HepG2 (cell line): Measurements from ENCODE around the gene EEFSEC.

ENCODE experiments used
- ATF7 ChIP-seq, 2 experiments: fragments of 450-650 bp in 1 of 2; sonication (generic) in 1 of 2; formaldehyde crosslinking in 1 of 2; IDR thresholded peaks; 2 replicates each; pipeline versions ENCODE4 v1.4.0 to v1.6.1; 2016 to 2020; ENCODE audit warnings: antibody characterized with exemption in 1 of 2, mild to moderate bottlenecking in 1 of 2, missing genetic modification reagents in 1 of 2
- CBFB ChIP-seq: sonication (generic); formaldehyde crosslinking; IDR thresholded peaks from 2 replicates; pipeline ENCODE4 v1.4.0; 2020; ENCODE audit warnings: missing genetic modification reagents
- CTCF ChIP-seq: sonication (generic); formaldehyde crosslinking; IDR thresholded peaks from 2 replicates; pipeline ENCODE4 v1.5.0; 2020; ENCODE audit warnings: mild to moderate bottlenecking, missing genetic modification reagents, moderate library complexity
- IRF2 ChIP-seq: IDR thresholded peaks from 2 replicates; pipeline ENCODE4 v1.6.1; 2018; ENCODE audit warnings: missing genetic modification reagents, missing compliant biosample characterization
- POLR2A ChIP-seq, 2 experiments: IDR thresholded peaks; 2 replicates each; pipeline ENCODE4 v1.6.1; 2011; ENCODE audit warnings: low read depth in 2 of 2, low read length in 2 of 2, mild to moderate bottlenecking in 1 of 2, moderate library complexity in 1 of 2; ENCODE audit not compliant: insufficient read depth in 1 of 2
- SUZ12 ChIP-seq: fragments of 150-350 bp; IDR thresholded peaks from 2 replicates; pipeline ENCODE4 v1.6.1; 2014; ENCODE audit warnings: low read depth, low read length
- TBX3 ChIP-seq: fragments of 450-650 bp; IDR thresholded peaks from 2 replicates; pipeline ENCODE4 v1.6.1; 2017; ENCODE audit warnings: antibody characterized with exemption, mild to moderate bottlenecking, inconsistent platforms, borderline replicate concordance
- ZKSCAN1 ChIP-seq: fragments of 150-350 bp; IDR thresholded peaks from 2 replicates; pipeline ENCODE4 v1.6.1; 2014; ENCODE audit warnings: low read length
- ZMYM3 ChIP-seq: sonication (generic); formaldehyde crosslinking; IDR thresholded peaks from 2 replicates; pipeline ENCODE4 v1.5.1; 2020; ENCODE audit warnings: mild to moderate bottlenecking, missing genetic modification reagents
- ZNF205 ChIP-seq: IDR thresholded peaks from 2 replicates; pipeline ENCODE4 v1.6.1; 2018; ENCODE audit warnings: missing biosample characterization, missing genetic modification reagents

- no peak for TF ChIP-seq ZKSCAN1
- no peak for TF ChIP-seq TBX3
- TF ChIP-seq POLR2A (IDR thresholded peaks at IDR 0.05; ENCODE audit: insufficient read depth in 1 of 2, low read depth in 2 of 2, low read length in 2 of 2) = no peak
- TF ChIP-seq ZNF205 = no peak
- no peak for TF ChIP-seq IRF2
- no peak for TF ChIP-seq ATF7 (IDR thresholded peaks at IDR 0.05)
- no peak for TF ChIP-seq ATF7 (CRISPR knock-in tag; IDR thresholded peaks at IDR 0.05)
- no peak for TF ChIP-seq CTCF
- TF ChIP-seq CBFB (CRISPR knock-in tag) = no peak
- TF ChIP-seq SUZ12 = no peak
- no peak for TF ChIP-seq ZMYM3 (CRISPR knock-in tag)
Measured at GRCh38 chr3:128335621-128336296, 182.5 kb downstream of the EEFSEC start.
